ENCODE measurements around the gene ARMH2.
"Not testable (repeated sequence)": the region's sequence is repeated elsewhere in the genome, so short reads cannot be mapped to it uniquely, and the experiment has no call there.

ARMH2 gene

GRCh38 chr6:24809728-24810127 is 11.0 kb upstream of the ARMH2 start:
- DNase-seq: no peak

GRCh38 chr6:24807584-24807983 is 8.9 kb upstream of the ARMH2 start:
- DNase-seq: no peak

DNA sequence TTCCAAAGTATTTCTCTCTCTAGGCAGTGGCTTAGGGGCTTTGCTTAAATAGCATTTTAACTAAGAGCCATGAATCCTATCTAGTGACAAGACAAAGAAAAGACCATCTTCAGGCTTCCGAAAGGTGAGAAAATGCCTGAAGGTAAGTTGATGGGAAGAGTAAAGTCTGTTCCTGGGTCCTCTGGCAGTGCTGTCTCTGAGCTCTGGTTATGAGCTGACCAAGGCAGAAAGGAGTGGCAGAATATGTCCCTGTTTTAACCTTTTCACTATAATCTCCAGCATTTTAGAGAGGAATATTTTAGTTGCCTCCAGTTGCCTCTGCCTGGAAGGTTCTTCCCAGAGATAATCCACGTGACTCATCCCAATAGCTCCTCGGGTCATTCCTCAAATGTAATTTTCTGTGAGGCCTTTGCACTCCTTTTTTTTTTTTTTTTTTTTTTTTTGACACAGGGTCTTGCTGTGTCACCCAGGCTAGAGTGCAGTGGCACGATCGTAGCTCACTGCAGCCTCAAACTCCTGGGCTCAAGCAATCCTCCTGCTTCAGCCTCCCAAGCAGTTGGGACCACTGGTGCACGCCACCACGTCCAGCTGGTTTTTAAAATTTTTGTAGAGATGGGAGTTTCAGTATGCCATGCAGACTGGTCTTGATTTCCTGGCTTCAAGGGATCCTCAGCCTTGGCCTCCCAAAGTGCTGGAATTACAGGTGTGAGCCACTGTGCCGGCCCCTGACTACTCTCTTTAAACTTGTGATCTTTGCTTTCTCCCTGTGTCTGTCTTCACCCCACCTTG is 3.7 kb upstream of the ARMH2 start:
- no peak for DNase-seq

GRCh38 chr6:24799541-24799915 is 811 bp upstream of the ARMH2 start:
- DNase-seq: no peak

DNA sequence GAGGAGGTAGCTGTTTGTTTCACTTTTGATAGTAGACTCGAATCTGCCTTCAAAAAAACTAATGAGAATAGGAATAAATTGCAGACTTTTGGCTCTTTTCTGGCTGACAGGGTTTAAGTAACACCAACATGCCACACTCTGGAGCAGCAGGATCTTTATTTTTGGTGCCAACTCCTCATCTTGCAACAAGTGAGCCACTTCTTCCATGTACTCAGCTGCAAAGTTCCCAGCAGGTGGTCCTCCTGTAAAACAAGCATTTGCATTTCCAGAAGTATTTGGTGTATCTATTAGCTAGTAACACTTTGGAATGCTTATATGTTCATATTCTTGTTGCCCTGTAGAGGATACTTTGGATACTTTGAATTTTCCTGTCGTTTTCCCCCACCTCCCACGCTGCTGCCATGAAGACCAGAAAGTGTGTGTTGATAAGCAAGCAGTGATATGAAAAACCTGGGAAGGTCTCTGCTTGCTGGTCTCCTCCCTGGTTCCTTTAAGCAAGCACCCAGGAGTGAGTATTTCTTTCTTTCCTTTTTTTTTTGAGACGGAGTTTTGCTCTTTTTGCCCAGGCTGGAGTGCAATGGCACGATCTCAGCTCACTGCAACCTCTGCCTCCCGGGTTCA is 1.0 kb downstream of the ARMH2 start:
- DNase-seq: no peak

GRCh38 chr6:24796616-24797290 is 2.0 kb downstream of the ARMH2 start:
- DNase-seq: no peak

DNA sequence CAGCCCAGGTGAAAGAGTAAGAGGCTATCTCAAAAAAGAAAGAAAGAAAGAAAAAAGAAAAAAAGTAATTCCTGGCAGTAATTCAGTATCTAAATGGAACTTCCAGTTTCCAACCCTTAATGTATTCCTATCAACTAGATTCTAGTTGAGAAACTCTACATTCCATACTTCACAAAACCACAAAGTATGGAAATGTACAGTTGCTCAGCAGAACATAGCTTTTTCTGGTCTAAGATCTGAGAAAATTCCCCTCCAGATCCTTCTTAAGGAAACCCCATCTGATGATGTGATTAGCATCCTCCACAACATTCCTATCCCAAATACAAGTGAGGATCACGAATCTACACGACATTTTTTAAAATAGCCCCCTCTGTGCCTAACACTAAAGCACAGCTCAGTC is 3.6 kb downstream of the ARMH2 start:
- DNase-seq: no peak

- no peak for DNase-seq
These were observed 10.6 kb downstream of the ARMH2 start for GRCh38 chr6:24788031-24788665.

- DNase-seq: no peak
These were observed 18.5 kb downstream of the ARMH2 start for GRCh38 chr6:24780206-24780605.

DNA sequence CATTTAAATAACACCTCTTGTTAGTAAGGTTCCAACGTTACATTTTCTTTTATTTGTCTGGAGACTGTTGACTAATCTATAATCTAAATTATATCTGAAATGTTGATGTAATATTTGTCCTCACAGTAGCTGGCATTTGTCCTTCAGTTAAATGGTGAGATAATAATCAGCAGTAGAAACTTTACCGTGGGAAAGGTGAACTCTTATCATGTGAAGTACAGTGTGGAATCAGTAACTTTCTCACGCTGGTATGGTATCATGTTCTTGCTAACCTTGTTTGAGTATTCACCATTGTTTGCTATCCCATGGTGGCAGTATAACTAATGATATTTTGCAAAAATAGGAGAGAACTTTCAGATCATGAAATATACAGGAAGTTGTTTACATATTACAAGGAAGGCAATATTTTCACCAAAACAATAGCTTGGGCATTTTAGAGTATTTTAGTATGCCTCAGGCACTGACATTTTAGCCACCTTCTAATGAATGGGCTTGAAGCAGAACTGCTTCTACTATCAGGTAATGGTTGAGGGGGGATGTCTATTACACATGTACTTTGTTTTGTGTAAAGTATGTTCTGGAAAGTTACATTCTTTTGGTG is 19.2 kb downstream of the ARMH2 start:
- DNase-seq: no peak

DNA sequence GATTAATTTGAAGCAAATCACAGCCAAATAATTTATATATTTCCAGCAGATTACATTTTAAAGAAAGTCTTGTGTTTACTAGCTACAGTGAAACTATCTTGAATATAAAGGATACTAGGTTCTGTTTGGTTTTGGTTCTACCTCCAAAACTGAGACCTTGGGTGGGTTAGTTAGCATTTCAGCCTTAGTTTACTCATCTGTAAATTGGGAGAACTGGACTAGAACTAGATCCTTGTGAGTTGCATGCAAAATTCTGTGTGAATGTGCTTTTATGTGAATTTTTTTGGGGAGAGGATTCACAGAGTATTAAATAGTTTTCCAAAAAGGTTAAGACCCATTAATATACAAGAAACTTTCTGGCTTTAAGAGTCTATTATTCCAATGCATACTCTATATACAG is 19.8 kb downstream of the ARMH2 start:
- DNase-seq: no peak

- no peak for DNase-seq
These were observed 20.6 kb downstream of the ARMH2 start for GRCh38 chr6:24778121-24778520.

DNA sequence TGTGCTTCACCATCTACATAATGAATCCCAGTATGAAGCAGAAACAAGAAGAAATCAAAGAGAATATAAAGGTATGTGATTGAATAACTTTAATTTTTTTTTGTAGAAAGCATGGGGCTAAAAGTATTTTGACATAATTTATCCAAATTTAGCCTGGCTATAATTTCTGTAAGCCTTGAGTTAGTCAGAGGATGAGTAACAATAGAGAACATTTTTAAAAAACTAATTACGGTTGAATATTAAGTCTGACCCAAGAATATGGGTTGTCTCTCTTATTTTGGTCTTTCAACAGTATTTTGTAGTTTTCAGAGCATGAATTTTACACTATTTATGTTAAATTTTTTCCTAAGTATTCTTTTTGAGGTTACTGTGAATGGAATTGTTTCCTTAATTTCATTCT is 21.5 kb downstream of the ARMH2 start:
- no peak for DNase-seq

DNA sequence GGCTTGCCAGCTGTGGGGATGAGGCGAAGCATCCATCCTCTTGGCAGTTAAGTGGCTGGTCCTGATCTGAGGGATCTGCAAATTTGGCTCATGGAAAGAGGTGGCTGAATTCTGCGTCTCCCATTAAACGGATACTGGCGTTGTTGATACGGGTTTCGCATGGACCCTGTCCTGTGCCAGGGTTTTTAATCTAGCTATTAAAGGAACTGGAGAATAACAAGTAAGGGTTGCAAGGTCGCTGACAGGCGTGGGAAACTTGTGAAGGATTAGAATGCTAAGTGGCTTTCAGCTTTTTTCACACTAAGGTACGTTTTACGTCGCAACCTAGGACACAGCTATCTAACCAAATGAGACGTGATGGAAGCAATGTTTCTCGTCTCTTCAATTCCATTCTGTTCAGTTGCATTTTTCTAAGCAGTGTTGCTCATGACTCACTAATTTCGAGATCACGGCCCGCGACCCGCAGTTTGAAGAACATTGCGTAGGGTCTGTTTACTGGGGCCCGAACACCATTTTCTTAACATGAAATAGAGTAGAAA is 23.1 kb downstream of the ARMH2 start:
- peak; percentile 25 for DNase-seq

DNA sequence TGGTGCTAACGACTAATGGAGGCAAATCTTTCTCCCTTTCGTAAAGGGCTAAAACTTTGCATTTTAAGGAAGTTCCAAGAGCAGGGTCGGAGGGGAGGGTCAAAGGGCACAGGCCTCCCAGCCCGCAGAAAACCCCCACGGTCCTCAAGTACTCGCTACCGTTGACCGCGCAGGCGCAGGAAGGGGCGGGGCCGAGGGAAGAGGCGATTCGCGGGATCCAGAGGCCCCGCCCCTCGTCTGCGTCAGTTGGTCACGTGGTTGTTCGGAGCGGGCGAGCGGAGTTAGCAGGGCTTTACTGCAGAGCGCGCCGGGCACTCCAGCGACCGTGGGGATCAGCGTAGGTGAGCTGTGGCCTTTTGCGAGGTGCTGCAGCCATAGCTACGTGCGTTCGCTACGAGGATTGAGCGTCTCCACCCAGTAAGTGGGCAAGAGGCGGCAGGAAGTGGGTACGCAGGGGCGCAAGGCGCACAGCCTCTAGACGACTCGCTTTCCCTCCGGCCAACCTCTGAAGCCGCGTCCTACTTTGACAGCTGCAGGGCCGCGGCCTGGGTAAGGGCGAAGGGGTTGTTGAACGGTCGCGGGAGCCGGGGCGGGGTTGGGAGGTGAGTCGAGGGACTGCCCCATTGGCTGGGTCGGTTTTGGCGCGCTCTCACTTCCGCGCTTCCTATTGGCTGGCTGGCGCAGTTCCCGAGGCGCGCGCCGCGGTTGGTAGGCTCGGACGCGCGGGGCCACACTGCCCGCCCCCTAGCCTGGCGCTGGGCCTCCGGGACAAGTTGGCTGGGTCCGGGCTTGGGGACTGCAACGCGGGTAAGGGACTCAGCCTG is 23.8 kb downstream of the ARMH2 start, which contains the start of gene GMNN:
Gene GMNN, plus strand, starts transcription at position 242 of the 824 bp plus-strand sequence. CDS start 2,310 bp downstream, outside the sequence.
- DNase-seq: peak; percentile 96

DNA sequence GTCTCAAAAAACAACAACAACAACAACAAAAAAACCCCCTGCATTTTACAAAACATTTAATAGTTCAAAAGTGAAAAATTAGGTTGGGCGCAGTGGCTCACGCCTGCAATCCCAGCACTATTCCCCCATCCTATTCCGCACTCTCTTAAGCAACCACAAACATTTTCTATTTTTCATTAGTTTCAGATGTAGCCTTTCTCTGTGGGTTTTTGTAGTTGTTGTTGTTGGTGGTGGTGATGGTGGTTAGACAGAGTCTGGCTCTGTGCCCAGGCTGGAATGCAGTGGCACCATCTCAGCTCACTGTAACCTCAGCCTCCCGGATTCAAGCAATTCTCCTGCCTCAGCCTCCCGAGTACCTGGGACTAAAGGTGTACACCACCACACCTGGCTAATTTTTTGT is 30.4 kb downstream of the ARMH2 start:
- no peak for DNase-seq

GRCh38 chr6:24766680-24767462 is 31.8 kb downstream of the ARMH2 start:
- DNase-seq: peak; percentile 57

- not testable (repeated sequence) for DNase-seq
These were observed 32.7 kb downstream of the ARMH2 start for GRCh38 chr6:24765968-24766367.

DNA sequence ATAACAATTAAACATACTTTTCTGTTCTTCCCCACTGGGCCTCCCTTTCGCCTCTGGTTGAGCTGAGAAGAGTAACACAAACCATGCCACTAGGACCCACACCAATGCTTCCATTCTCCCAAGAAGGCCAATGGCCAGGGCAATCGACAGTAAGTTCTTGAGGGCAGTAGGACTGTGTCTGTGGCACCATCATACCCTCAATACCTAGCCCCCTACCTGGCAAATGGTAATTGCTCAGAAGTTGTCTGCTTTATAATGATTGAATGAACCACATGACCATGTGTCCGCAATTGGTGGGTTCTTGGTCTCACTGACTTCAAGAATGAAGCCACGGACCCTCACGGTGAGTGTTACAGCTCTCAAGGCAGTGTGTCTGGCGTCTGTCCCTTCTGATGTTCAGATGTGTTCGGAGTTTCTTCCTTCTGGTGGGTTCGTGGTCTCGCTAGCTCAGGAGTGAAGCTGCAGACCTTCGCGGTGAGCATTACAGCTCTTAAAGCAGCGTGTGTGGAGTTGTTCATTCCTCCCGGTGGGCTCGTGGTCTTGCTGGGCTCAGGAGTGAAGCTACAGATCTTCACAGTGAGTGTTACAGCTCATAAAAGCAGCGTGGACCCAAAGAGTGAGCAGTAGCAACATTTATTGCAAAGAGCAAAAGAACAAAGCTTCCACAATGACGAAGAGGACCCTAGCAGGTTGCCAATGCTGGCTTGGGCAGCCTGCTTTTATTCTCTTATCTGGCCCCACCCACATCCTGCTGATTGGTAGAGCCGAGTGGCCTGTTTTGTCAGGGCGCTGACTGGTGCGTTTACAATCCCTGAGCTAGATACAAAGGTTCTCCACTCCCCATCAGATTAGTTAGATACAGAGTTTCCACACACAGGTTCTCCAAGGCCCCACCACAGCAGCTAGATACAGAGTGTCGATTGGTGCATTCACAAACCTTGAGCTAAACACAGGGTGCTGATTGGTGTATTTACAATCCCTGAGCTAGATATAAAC is 33.6 kb downstream of the ARMH2 start:
- DNase-seq: not testable (repeated sequence)

DNA sequence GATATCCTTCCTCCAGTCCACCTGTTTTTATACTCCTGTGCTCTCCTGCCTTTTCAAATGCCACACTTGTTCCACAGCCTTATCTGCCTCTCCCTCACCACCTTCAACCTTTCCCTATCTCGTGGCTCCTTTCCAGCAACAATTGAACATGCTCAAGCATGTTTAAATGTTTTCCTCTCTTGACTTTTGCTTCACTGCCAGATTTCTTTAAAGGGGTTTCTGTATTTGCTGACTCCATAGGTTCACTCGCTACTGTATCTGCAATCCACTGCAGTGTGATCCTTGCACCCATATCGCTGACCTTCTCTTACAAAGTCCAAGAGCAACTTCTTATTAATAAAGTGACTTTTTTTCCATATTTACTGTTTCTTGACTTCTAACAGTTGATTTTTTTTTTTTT is 35.1 kb downstream of the ARMH2 start:
- no peak for DNase-seq

Measured in CD4-positive, alpha-beta T cell treated with Interleukin-10 for 1 hour (primary cell).